Fibroblast of pulmonary artery (primary cell): ENCODE data around the gene VCX.
"Not testable (repeated sequence)": the region's sequence is repeated elsewhere in the genome, so short reads cannot be mapped to it uniquely, and the experiment has no call there.

Experiments
- DNase-seq: peaks from one replicate; pipeline ENCODE4 v3.0.0-alpha.2; 2010; ENCODE audit warnings: low read depth
- H3K4me3 ChIP-seq: replicated peaks from 2 replicates; pipeline ENCODE4 v1.5.1; 2011; ENCODE audit warnings: low read depth, mild to moderate bottlenecking, control low read depth, low read length, moderate library complexity
- CTCF ChIP-seq: IDR thresholded peaks from 2 replicates; pipeline ENCODE4 v1.5.1; 2011; ENCODE audit warnings: mild to moderate bottlenecking, control low read depth, low read length, inconsistent platforms; ENCODE audit errors: missing control alignments

Gene VCX

GRCh38 chrX:7842871-7843270 lies at the start of gene VCX:
TSS of gene VCX (plus strand) at chrX:7843171. CDS start at chrX:7843204, 33 bp downstream.
- H3K4me3 ChIP-seq, DNase-seq: not testable (repeated sequence)

- TF ChIP-seq CTCF, result no peak
- DNase-seq, result no peak
- no peak overlapping the region for H3K4me3 ChIP-seq
Observed at GRCh38 chrX:7798327-7798726, 44.6 kb upstream of the VCX start.

GRCh38 chrX:7801711-7802110 lies 41.3 kb upstream of the VCX start:
- no peak for DNase-seq
- no peak for TF ChIP-seq CTCF
- no peak overlapping the region for H3K4me3 ChIP-seq

- H3K4me3 ChIP-seq, result no peak overlapping the region
- no peak for TF ChIP-seq CTCF
- DNase-seq, result no peak
Observed at GRCh38 chrX:7815166-7815805, 27.7 kb upstream of the VCX start.

- DNase-seq, result no peak
- no peak for TF ChIP-seq CTCF
- no peak overlapping the region for H3K4me3 ChIP-seq
Observed at GRCh38 chrX:7828594-7828993, 14.4 kb upstream of the VCX start.

- TF ChIP-seq CTCF, result no peak
- no peak for DNase-seq
Observed at GRCh38 chrX:7841084-7841805, 1.7 kb upstream of the VCX start.

GRCh38 chrX:7852166-7852565 lies 9.2 kb downstream of the VCX start:
- no peak overlapping the region for H3K4me3 ChIP-seq
- no peak for DNase-seq
- TF ChIP-seq CTCF, result no peak

More at GRCh38 chrX:7841084-7841805, 1.7 kb upstream of the VCX start:
- no peak overlapping the region for H3K4me3 ChIP-seq
